ENCODE measurements around the gene NECTIN1. TPM values are rescaled to one million over a fixed set of nuclear protein-coding genes. Genes with fewer than 3 reads are reported as not detected.

Gene NECTIN1
- total RNA-seq, 1 experiment from 2014 or later, result 2.3 TPM

- no peaks in the 10 kb centered on the region for H3K27me3 ChIP-seq (replicated peaks)
- no peak overlapping the region for H3K27ac ChIP-seq
- no peak for DNase-seq (ENCODE audit: low read depth in 1 of 2, low spot score in 2 of 2)
- no peaks in the 10 kb centered on the region for H3K4me1 ChIP-seq (replicated peaks)
- no peaks in the 10 kb centered on the region for H3K9me3 ChIP-seq (replicated peaks)
- no peak overlapping the region for H3K4me3 ChIP-seq
- H3K36me3 ChIP-seq, result no peaks in the 10 kb centered on the region
Measured at GRCh38 chr11:119643212-119643875, 85.7 kb downstream of the NECTIN1 start.

- no peak overlapping the region for H3K4me3 ChIP-seq
- no peak for DNase-seq (ENCODE audit: low read depth in 1 of 2, low spot score in 2 of 2)
- no peaks in the 10 kb centered on the region for H3K4me1 ChIP-seq (replicated peaks)
- no peak overlapping the region for H3K27ac ChIP-seq
- H3K27me3 ChIP-seq (replicated peaks), result no peaks in the 10 kb centered on the region
- H3K36me3 ChIP-seq, result no peaks in the 10 kb centered on the region
- H3K9me3 ChIP-seq (replicated peaks), result no peaks in the 10 kb centered on the region
Measured at GRCh38 chr11:119641983-119642745, 86.8 kb downstream of the NECTIN1 start.

- Histone ChIP-seq H3K27ac (no peak overlapping the region), H3K4me1 (replicated peaks) (no peaks in the 10 kb centered on the region), H3K9me3 (replicated peaks) (no peaks in the 10 kb centered on the region), H3K27me3 (replicated peaks) (no peaks in the 10 kb centered on the region), H3K4me3 (no peak overlapping the region), H3K36me3 (no peaks in the 10 kb centered on the region)
- no peak for DNase-seq (ENCODE audit: low read depth in 1 of 2, low spot score in 2 of 2)
Measured at GRCh38 chr11:119640541-119640940, 88.5 kb downstream of the NECTIN1 start.

- Histone ChIP-seq H3K36me3 (no peaks in the 10 kb centered on the region), H3K27ac (no peak overlapping the region), H3K27me3 (replicated peaks) (no peaks in the 10 kb centered on the region), H3K4me1 (replicated peaks) (no peaks in the 10 kb centered on the region), H3K9me3 (replicated peaks) (no peaks in the 10 kb centered on the region), H3K4me3 (no peak overlapping the region)
- no peak for DNase-seq (ENCODE audit: low read depth in 1 of 2, low spot score in 2 of 2)
Measured at GRCh38 chr11:119639642-119640205, 89.3 kb downstream of the NECTIN1 start.

GRCh38 chr11:119638851-119639250 is 90.1 kb downstream of the NECTIN1 start:
- no peak overlapping the region for H3K27ac ChIP-seq
- no peak overlapping the region for H3K4me3 ChIP-seq
- no peaks in the 10 kb centered on the region for H3K36me3 ChIP-seq
- no peaks in the 10 kb centered on the region for H3K4me1 ChIP-seq (replicated peaks)
- H3K27me3 ChIP-seq (replicated peaks), result no peaks in the 10 kb centered on the region
- no peaks in the 10 kb centered on the region for H3K9me3 ChIP-seq (replicated peaks)
- no peak for DNase-seq (ENCODE audit: low read depth in 1 of 2, low spot score in 2 of 2)

GRCh38 chr11:119637481-119637880 is 91.5 kb downstream of the NECTIN1 start:
- Histone ChIP-seq H3K27me3 (replicated peaks) (no peaks in the 10 kb centered on the region), H3K4me3 (no peak overlapping the region)
- DNase-seq (ENCODE audit: low read depth in 1 of 2, low spot score in 2 of 2), result no peak

GRCh38 chr11:119635776-119636175 is 93.2 kb downstream of the NECTIN1 start:
- no peaks in the 10 kb centered on the region for H3K36me3 ChIP-seq
- H3K4me1 ChIP-seq (replicated peaks), result no peaks in the 10 kb centered on the region
- no peak overlapping the region for H3K4me3 ChIP-seq
- no peaks in the 10 kb centered on the region for H3K9me3 ChIP-seq (replicated peaks)
- H3K27ac ChIP-seq, result no peak overlapping the region
- DNase-seq (ENCODE audit: low read depth in 1 of 2, low spot score in 2 of 2), result no peak
- H3K27me3 ChIP-seq (replicated peaks), result no peaks in the 10 kb centered on the region

More at GRCh38 chr11:119637481-119637880, 91.5 kb downstream of the NECTIN1 start:
- Histone ChIP-seq H3K9me3 (replicated peaks) (no peaks in the 10 kb centered on the region), H3K36me3 (no peaks in the 10 kb centered on the region), H3K27ac (no peak overlapping the region), H3K4me1 (replicated peaks) (no peaks in the 10 kb centered on the region)

GRCh38 chr11:119635041-119635740 is 93.8 kb downstream of the NECTIN1 start:
- Histone ChIP-seq H3K27me3 (replicated peaks) (no peaks in the 10 kb centered on the region), H3K27ac (no peak overlapping the region), H3K4me1 (replicated peaks) (no peaks in the 10 kb centered on the region), H3K4me3 (no peak overlapping the region), H3K9me3 (replicated peaks) (no peaks in the 10 kb centered on the region), H3K36me3 (no peaks in the 10 kb centered on the region)
- DNase-seq (ENCODE audit: low read depth in 1 of 2, low spot score in 2 of 2), result no peak

- no peak for DNase-seq (ENCODE audit: low read depth in 1 of 2, low spot score in 2 of 2)
- Histone ChIP-seq H3K4me3 (no peak overlapping the region), H3K36me3 (no peaks in the 10 kb centered on the region), H3K4me1 (replicated peaks) (no peaks in the 10 kb centered on the region), H3K9me3 (replicated peaks) (no peaks in the 10 kb centered on the region), H3K27ac (no peak overlapping the region), H3K27me3 (replicated peaks) (no peaks in the 10 kb centered on the region)
Measured at GRCh38 chr11:119634301-119634700, 94.7 kb downstream of the NECTIN1 start.

GRCh38 chr11:119629834-119630624 is 99.0 kb downstream of the NECTIN1 start:
- H3K9me3 ChIP-seq (replicated peaks), result no peaks in the 10 kb centered on the region
- H3K27me3 ChIP-seq (replicated peaks), result no peaks in the 10 kb centered on the region
- no peaks in the 10 kb centered on the region for H3K4me1 ChIP-seq (replicated peaks)
- no peak overlapping the region for H3K27ac ChIP-seq
- DNase-seq (ENCODE audit: low read depth in 1 of 2, low spot score in 2 of 2), result no peak
- no peak overlapping the region for H3K4me3 ChIP-seq
- H3K36me3 ChIP-seq, result no peaks in the 10 kb centered on the region

- DNase-seq (ENCODE audit: low read depth in 1 of 2, low spot score in 2 of 2), result no peak
- Histone ChIP-seq H3K36me3 (no peaks in the 10 kb centered on the region), H3K27me3 (replicated peaks) (no peaks in the 10 kb centered on the region), H3K9me3 (replicated peaks) (no peaks in the 10 kb centered on the region), H3K4me1 (replicated peaks) (no peaks in the 10 kb centered on the region), H3K4me3 (no peak overlapping the region), H3K27ac (no peak overlapping the region)
Measured at GRCh38 chr11:119629085-119629484, 99.9 kb downstream of the NECTIN1 start.

- H3K27me3 ChIP-seq (replicated peaks), result no peaks in the 10 kb centered on the region
Measured at GRCh38 chr11:119627286-119627685, 101.7 kb downstream of the NECTIN1 start.

GRCh38 chr11:119626871-119627270 is 102.1 kb downstream of the NECTIN1 start:
- Histone ChIP-seq H3K4me3 (no peak overlapping the region), H3K4me1 (replicated peaks) (no peaks in the 10 kb centered on the region), H3K27me3 (replicated peaks) (no peaks in the 10 kb centered on the region), H3K9me3 (replicated peaks) (no peaks in the 10 kb centered on the region), H3K36me3 (no peaks in the 10 kb centered on the region), H3K27ac (no peak overlapping the region)
- DNase-seq (ENCODE audit: low read depth in 1 of 2, low spot score in 2 of 2), result no peak

More at GRCh38 chr11:119627286-119627685, 101.7 kb downstream of the NECTIN1 start:
- H3K27ac ChIP-seq, result no peak overlapping the region
- no peaks in the 10 kb centered on the region for H3K9me3 ChIP-seq (replicated peaks)
- no peaks in the 10 kb centered on the region for H3K36me3 ChIP-seq
- no peak for DNase-seq (ENCODE audit: low read depth in 1 of 2, low spot score in 2 of 2)
- H3K4me3 ChIP-seq, result no peak overlapping the region
- H3K4me1 ChIP-seq (replicated peaks), result no peaks in the 10 kb centered on the region
